Liver (tissue), 9 donors: Measurements from ENCODE around the gene SPSB1. TPM values are rescaled to one million over a fixed set of nuclear protein-coding genes. Genes with fewer than 3 reads are reported as not detected.

Experiments
- DNase-seq: peaks from one replicate; pipeline ENCODE4 v3.0.0-alpha.2; 2017; ENCODE audit warnings: low spot score
- H3K27ac ChIP-seq, 2 donors: one replicate each; pipeline ENCODE4 v1.7.0; 2013; ENCODE audit warnings: inconsistent platforms in 2 of 2, low read length in 2 of 2, control low read depth in 1 of 2, low read depth in 1 of 2, mild to moderate bottlenecking in 1 of 2
- H3K27me3 ChIP-seq, 4 donors: one replicate each; pipeline versions ENCODE4 v1.6.1 to v1.7.0; 2013; ENCODE audit warnings: low read length in 3 of 4, inconsistent platforms in 1 of 4, mild to moderate bottlenecking in 1 of 4, moderate library complexity in 1 of 4; ENCODE audit not compliant: control insufficient read depth in 4 of 4, insufficient read depth in 4 of 4
- H3K36me3 ChIP-seq, 4 donors: one replicate each; pipeline versions ENCODE4 v1.6.1 to v1.7.0; 2013; ENCODE audit warnings: low read length in 3 of 4, mild to moderate bottlenecking in 3 of 4, low read depth in 1 of 4, moderate library complexity in 1 of 4; ENCODE audit not compliant: control insufficient read depth in 4 of 4, insufficient read depth in 3 of 4
- H3K4me1 ChIP-seq, 4 donors: one replicate each; pipeline versions ENCODE4 v1.6.1 to v1.7.0; 2013; ENCODE audit warnings: low read length in 3 of 4, mild to moderate bottlenecking in 3 of 4, moderate library complexity in 1 of 4; ENCODE audit not compliant: control insufficient read depth in 4 of 4, insufficient read depth in 4 of 4
- H3K4me3 ChIP-seq, 3 donors: one replicate each; pipeline versions ENCODE4 v1.6.1 to v1.7.0; 2013; ENCODE audit warnings: low read length in 3 of 3, control low read depth in 1 of 3, low read depth in 1 of 3, mild to moderate bottlenecking in 1 of 3
- H3K9ac ChIP-seq, 2 donors: one replicate each; pipeline ENCODE4 v1.7.0; 2013; ENCODE audit warnings: low read length in 2 of 2, mild to moderate bottlenecking in 2 of 2, moderate library complexity in 2 of 2, control low read depth in 1 of 2, low read depth in 1 of 2
- H3K9me3 ChIP-seq, 4 donors: one replicate each; pipeline versions ENCODE4 v1.6.1 to v1.7.0; 2013; ENCODE audit warnings: low read length in 3 of 4; ENCODE audit not compliant: control insufficient read depth in 4 of 4
- ATF3 ChIP-seq: IDR thresholded peaks from 2 replicates; pipeline ENCODE4 v1.6.1; 2016; ENCODE audit warnings: antibody characterized with exemption
- EGR1 ChIP-seq, 2 donors: IDR thresholded peaks; 2 replicates each; pipeline ENCODE4 v1.6.1; 2016 to 2018; ENCODE audit warnings: antibody characterized with exemption in 2 of 2, low read depth in 2 of 2
- FOXA1 ChIP-seq: IDR thresholded peaks from 2 replicates; pipeline ENCODE4 v1.6.1; 2016; ENCODE audit warnings: antibody characterized with exemption
- FOXA2 ChIP-seq: IDR thresholded peaks from 2 replicates; pipeline ENCODE4 v1.6.1; 2016; ENCODE audit warnings: antibody characterized with exemption
- GABPA ChIP-seq, 2 donors: IDR thresholded peaks in 1 of 2; conservative IDR thresholded peaks in 1 of 2; 2 replicates each; pipeline ENCODE4 v1.6.1; 2016; ENCODE audit warnings: antibody characterized with exemption in 2 of 2, mild to moderate bottlenecking in 1 of 2, moderate library complexity in 1 of 2
- HNF4A ChIP-seq, 2 donors: conservative IDR thresholded peaks; 2 replicates each; pipeline ENCODE4 v1.6.1; 2016; ENCODE audit warnings: antibody characterized with exemption in 2 of 2, mild to moderate bottlenecking in 2 of 2
- HNF4G ChIP-seq: IDR thresholded peaks from 2 replicates; pipeline ENCODE4 v1.6.1; 2016; ENCODE audit warnings: antibody characterized with exemption
- JUND ChIP-seq, 2 donors: IDR thresholded peaks; 2 replicates each; pipeline ENCODE4 v1.6.1; 2016; ENCODE audit warnings: antibody characterized with exemption in 2 of 2
- MAX ChIP-seq: IDR thresholded peaks from 2 replicates; pipeline ENCODE4 v1.6.1; 2016; ENCODE audit warnings: antibody characterized with exemption
- NR2F2 ChIP-seq: IDR thresholded peaks from 2 replicates; pipeline ENCODE4 v1.6.1; 2016; ENCODE audit warnings: antibody characterized with exemption
- RAD21 ChIP-seq, 2 donors: IDR thresholded peaks; 2 replicates each; pipeline ENCODE4 v1.6.1; 2016; ENCODE audit warnings: antibody characterized with exemption in 2 of 2, mild to moderate bottlenecking in 2 of 2
- RXRA ChIP-seq, 2 donors: IDR thresholded peaks; 2 replicates each; pipeline ENCODE4 v1.6.1; 2017 to 2018; ENCODE audit warnings: antibody characterized with exemption in 2 of 2, mild to moderate bottlenecking in 1 of 2
- SP1 ChIP-seq: IDR thresholded peaks from 2 replicates; pipeline ENCODE4 v1.6.1; 2018; ENCODE audit warnings: antibody characterized with exemption, mild to moderate bottlenecking
- TAF1 ChIP-seq: conservative IDR thresholded peaks from 2 replicates; pipeline ENCODE4 v1.6.1; 2016; ENCODE audit warnings: antibody characterized with exemption, mild to moderate bottlenecking
- YY1 ChIP-seq: IDR thresholded peaks from 2 replicates; pipeline ENCODE4 v1.6.1; 2016; ENCODE audit warnings: antibody characterized with exemption, mild to moderate bottlenecking
- WGBS: extraction: QIAGEN DNeasy Blood & Tissue Kit; methylation state at CpG from one replicate; pipeline ENCODE4 v1.1.7; 2013; 5-methylcytosine and 5-hydroxymethylcytosine counted together
- polyA plus RNA-seq, 2 donors: library from polyadenylated mRNA; stranded (reverse) in 1 of 2; unstranded in 1 of 2; fragments of 200-250 nt in 1 of 2; fragments of >200 nt in 1 of 2; fragmentation: Nextera tagmentation in 1 of 2; extraction: Ambion mirVana in 1 of 2; gene quantifications; one replicate each; pipeline versions ENCODE4 v1.2.1 to v1.2.3, GENCODE V29; 2013 to 2015
- total RNA-seq, 2 donors: library from RNA; depleted of rRNA; stranded (reverse); fragments of >200 nt; gene quantifications; one replicate each; pipeline ENCODE4 v1.2.3, GENCODE V29; 2014
- TF ChIP-seq, protein P1 (sequence below): IDR thresholded peaks from 2 replicates; pipeline ENCODE4 v1.6.1; 2016; ENCODE audit warnings: antibody characterized with exemption, mild to moderate bottlenecking
- TF ChIP-seq, protein P2 (sequence below): fragments of 150-350 bp; IDR thresholded peaks from 2 replicates; pipeline ENCODE4 v1.5.1; 2017; ENCODE audit warnings: improper control_type of control experiment, low read depth, low read length; ENCODE audit not compliant: missing input control
- TF ChIP-seq, protein P3 (sequence below): IDR thresholded peaks from 2 replicates; pipeline ENCODE4 v1.6.1; 2016; ENCODE audit warnings: antibody characterized with exemption
- donor health status: healthy.
- donor health status: healthy.
- donor health status: healthy.
- donor health status: healthy.
- donor health status: healthy.

Gene SPSB1
- total and polyA plus RNA-seq, 4 donors, result 4.1 to 22.6 (median 14.8) TPM

DNA sequence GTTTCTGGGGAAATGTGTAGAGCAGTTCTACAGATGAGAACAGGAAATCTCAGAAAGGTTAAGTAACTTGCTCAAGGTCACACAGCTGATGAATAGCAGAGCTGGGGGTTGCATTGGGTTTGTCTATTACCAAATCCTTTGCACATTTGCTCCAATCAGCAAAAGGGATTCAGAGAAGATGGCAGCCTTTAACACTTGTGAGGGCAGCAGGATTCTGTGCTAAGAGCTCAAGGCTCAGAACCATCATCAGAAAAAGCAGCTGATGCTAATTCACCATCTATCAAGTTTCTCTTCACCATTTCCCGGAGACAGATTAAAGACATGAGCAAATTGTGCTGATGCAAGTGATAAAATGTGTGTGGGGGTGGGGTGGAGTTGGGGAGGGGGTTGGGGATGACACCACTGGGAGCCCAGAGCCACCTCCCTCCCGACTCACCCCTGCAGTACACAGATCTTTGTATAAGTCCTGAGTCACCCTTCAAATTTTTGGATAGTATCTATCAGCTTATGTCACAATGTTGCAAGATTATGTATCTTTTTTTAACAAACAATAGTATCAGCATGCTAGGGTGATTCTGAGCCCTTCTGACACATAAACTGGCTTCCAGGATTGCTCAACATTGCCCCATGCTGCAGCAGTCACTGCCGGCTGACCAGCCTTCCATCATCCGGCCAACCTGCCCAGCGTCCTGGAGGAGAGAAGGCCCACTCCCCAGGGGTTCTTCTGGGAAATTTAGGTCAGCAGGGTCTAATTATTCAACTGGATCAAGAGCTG is 2.8 kb upstream of the SPSB1 start:
- H3K4me1 ChIP-seq, result peaks cover 5 to 23% (median 9%) of the 10 kb centered on the region in 4 donors
- no peak for DNase-seq
- no peak for TF ChIP-seq GABPA (IDR thresholded peaks at IDR 0.05 in 1 of 2, conservative IDR thresholded peaks at IDR 0.05 in 1 of 2)
- TF ChIP-seq RXRA (IDR thresholded peaks at IDR 0.05), result peak in 1 of 2 donors; percentile 76
- TF ChIP-seq NR2F2, result no peak
- TF ChIP-seq RAD21 (IDR thresholded peaks at IDR 0.05), result peak in 1 of 2 donors; percentile 26
- TF ChIP-seq, protein P1, sequence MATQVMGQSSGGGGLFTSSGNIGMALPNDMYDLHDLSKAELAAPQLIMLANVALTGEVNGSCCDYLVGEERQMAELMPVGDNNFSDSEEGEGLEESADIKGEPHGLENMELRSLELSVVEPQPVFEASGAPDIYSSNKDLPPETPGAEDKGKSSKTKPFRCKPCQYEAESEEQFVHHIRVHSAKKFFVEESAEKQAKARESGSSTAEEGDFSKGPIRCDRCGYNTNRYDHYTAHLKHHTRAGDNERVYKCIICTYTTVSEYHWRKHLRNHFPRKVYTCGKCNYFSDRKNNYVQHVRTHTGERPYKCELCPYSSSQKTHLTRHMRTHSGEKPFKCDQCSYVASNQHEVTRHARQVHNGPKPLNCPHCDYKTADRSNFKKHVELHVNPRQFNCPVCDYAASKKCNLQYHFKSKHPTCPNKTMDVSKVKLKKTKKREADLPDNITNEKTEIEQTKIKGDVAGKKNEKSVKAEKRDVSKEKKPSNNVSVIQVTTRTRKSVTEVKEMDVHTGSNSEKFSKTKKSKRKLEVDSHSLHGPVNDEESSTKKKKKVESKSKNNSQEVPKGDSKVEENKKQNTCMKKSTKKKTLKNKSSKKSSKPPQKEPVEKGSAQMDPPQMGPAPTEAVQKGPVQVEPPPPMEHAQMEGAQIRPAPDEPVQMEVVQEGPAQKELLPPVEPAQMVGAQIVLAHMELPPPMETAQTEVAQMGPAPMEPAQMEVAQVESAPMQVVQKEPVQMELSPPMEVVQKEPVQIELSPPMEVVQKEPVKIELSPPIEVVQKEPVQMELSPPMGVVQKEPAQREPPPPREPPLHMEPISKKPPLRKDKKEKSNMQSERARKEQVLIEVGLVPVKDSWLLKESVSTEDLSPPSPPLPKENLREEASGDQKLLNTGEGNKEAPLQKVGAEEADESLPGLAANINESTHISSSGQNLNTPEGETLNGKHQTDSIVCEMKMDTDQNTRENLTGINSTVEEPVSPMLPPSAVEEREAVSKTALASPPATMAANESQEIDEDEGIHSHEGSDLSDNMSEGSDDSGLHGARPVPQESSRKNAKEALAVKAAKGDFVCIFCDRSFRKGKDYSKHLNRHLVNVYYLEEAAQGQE, result no peak
- TF ChIP-seq YY1, result peak; percentile 48
- no peak for TF ChIP-seq HNF4G
- TF ChIP-seq, protein P2, sequence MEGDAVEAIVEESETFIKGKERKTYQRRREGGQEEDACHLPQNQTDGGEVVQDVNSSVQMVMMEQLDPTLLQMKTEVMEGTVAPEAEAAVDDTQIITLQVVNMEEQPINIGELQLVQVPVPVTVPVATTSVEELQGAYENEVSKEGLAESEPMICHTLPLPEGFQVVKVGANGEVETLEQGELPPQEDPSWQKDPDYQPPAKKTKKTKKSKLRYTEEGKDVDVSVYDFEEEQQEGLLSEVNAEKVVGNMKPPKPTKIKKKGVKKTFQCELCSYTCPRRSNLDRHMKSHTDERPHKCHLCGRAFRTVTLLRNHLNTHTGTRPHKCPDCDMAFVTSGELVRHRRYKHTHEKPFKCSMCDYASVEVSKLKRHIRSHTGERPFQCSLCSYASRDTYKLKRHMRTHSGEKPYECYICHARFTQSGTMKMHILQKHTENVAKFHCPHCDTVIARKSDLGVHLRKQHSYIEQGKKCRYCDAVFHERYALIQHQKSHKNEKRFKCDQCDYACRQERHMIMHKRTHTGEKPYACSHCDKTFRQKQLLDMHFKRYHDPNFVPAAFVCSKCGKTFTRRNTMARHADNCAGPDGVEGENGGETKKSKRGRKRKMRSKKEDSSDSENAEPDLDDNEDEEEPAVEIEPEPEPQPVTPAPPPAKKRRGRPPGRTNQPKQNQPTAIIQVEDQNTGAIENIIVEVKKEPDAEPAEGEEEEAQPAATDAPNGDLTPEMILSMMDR, result no peak
- peak; percentile 27 for TF ChIP-seq FOXA2
- peak; percentile 29 for TF ChIP-seq SP1
- TF ChIP-seq HNF4A (conservative IDR thresholded peaks at IDR 0.05), result peak in 1 of 2 donors; percentile 59
- peak in 1 of 2 donors; percentile 43 for TF ChIP-seq EGR1 (IDR thresholded peaks at IDR 0.05; ENCODE audit: low read depth in 2 of 2)
- TF ChIP-seq ATF3, result no peak
- TF ChIP-seq JUND (IDR thresholded peaks at IDR 0.05), result peak in 1 of 2 donors; percentile 58
- TF ChIP-seq, protein P3, sequence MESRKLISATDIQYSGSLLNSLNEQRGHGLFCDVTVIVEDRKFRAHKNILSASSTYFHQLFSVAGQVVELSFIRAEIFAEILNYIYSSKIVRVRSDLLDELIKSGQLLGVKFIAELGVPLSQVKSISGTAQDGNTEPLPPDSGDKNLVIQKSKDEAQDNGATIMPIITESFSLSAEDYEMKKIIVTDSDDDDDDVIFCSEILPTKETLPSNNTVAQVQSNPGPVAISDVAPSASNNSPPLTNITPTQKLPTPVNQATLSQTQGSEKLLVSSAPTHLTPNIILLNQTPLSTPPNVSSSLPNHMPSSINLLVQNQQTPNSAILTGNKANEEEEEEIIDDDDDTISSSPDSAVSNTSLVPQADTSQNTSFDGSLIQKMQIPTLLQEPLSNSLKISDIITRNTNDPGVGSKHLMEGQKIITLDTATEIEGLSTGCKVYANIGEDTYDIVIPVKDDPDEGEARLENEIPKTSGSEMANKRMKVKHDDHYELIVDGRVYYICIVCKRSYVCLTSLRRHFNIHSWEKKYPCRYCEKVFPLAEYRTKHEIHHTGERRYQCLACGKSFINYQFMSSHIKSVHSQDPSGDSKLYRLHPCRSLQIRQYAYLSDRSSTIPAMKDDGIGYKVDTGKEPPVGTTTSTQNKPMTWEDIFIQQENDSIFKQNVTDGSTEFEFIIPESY, result no peak
- no peak for TF ChIP-seq FOXA1
- TF ChIP-seq TAF1, result no peak
- TF ChIP-seq MAX, result peak; percentile 31
- no peaks in the 10 kb centered on the region for H3K36me3 ChIP-seq
- H3K9me3 ChIP-seq, result peaks cover 3 to 5% (median 4%) of the 10 kb centered on the region in 4 donors
- no peak overlapping the region for H3K9ac ChIP-seq
- H3K27ac ChIP-seq, result peak overlapping the region; percentile 47 to 79
- WGBS, result 18% methylated on average over 5 of the region's 5 CpGs
- H3K27me3 ChIP-seq, result no peaks in the 10 kb centered on the region
- H3K4me3 ChIP-seq, result no peak overlapping the region
